ENCODE results near the gene DELE1.

- TF ChIP-seq CTCF (IDR thresholded peaks at IDR 0.05; ENCODE audit: borderline replicate concordance, extremely low read depth, low read length, poor library complexity, severe bottlenecking) (peak; percentile 72), EZH2 (IDR thresholded peaks at IDR 0.05; ENCODE audit: borderline replicate concordance, low read depth, low read length, severe bottlenecking) (no peak)
These were observed 36.3 kb downstream of the DELE1 start for GRCh38 chr5:141960018-141960417.
